C4-2B (cell line): ENCODE data around the gene MATCAP1.

Source experiments
- ZFX ChIP-seq: fragments of 450-650 bp; IDR thresholded peaks from 2 replicates; pipeline ENCODE4 v1.6.1; 2017
- TF ChIP-seq, protein P1 (sequence below): fragments of 450-650 bp; conservative IDR thresholded peaks from 2 replicates; pipeline ENCODE4 v1.5.1; 2017; ENCODE audit warnings: mild to moderate bottlenecking

DNA sequence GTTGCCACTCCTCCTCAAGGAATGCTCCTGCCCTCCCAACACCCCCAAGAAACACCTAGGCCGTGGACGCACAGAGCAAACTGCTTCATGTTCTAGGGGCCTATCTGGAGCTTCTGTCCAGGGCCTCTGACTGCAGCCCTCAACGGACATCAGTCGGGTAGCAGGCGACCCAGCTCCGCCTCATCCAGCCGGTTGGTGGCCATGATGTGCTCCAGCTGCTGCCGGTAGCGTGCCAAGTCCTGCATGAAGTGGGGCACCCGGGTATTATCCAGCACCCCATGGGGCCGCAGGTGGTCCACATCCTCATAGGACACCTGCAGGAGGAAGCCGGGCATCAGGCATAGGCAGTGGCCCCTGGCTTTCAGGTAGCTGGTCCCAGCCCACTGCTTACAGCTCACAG, 7.1 kb downstream of the MATCAP1 start:
- TF ChIP-seq, protein P1, sequence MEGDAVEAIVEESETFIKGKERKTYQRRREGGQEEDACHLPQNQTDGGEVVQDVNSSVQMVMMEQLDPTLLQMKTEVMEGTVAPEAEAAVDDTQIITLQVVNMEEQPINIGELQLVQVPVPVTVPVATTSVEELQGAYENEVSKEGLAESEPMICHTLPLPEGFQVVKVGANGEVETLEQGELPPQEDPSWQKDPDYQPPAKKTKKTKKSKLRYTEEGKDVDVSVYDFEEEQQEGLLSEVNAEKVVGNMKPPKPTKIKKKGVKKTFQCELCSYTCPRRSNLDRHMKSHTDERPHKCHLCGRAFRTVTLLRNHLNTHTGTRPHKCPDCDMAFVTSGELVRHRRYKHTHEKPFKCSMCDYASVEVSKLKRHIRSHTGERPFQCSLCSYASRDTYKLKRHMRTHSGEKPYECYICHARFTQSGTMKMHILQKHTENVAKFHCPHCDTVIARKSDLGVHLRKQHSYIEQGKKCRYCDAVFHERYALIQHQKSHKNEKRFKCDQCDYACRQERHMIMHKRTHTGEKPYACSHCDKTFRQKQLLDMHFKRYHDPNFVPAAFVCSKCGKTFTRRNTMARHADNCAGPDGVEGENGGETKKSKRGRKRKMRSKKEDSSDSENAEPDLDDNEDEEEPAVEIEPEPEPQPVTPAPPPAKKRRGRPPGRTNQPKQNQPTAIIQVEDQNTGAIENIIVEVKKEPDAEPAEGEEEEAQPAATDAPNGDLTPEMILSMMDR: no peak
- no peak for TF ChIP-seq ZFX
